ENCODE measurements around the gene ERG. TPM values are rescaled to one million over a fixed set of nuclear protein-coding genes. Genes with fewer than 3 reads are reported as not detected.

The ERG gene
- total and polyA plus RNA-seq, 12 donors, result 9.5 to 30.5 (median 16.0) TPM

DNA sequence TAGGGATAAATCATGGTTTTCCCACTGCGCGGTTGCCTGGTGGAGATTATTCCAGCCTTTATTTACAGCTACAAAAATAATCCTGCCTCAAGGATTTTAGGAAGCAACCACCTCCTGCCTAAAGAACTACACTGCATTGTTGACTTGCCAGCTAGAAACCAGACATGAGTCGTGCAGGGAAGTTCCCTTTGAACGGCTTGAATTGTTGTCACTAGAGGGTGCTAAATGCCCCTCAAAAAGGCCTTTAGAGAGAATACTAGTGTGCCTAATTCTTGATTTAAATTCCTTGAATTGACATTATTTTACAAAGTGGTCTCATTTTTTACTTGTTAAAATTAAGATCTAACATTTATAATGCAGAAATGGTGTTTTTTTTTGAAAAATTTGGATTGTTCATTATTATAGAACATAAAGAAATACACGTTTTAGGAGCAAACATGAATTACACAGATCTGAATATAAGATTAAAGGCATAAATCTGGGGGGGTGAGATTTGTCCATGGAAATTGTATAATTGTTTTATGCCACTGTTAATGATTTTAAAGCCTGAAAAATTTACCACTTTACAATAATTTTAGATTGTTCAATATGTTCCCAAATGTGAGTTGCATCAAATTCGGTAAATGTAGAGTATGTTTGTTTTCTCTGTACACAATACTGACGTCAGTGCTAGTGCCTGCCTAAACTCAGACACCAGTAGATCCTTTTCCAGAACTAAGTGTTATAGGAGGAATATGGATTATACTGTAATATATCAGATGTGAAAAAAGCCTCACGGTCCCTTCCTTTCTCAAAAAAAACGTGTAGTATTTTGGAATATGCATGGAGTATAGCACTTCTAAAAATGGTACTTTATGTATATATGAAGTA, 7.6 kb upstream of the ERG start:
- DNase-seq (peak in 1 of 2 donors; percentile 64), ATAC-seq (peak; percentile 77 to 94 (median 88))
- Histone ChIP-seq H3K4me3 (peak overlapping the region in 2 of 10 donors; percentile 14 to 26), H3K27ac (peak overlapping the region in 3 of 10 donors; percentile 3 to 13 (median 13)), H3K27me3 (no peaks in the 10 kb centered on the region), H3K4me1 (peaks cover 0 to 49% (median 13%) of the 10 kb centered on the region in 9 donors), H3K9me3 (no peaks in the 10 kb centered on the region), H3K36me3 (no peaks in the 10 kb centered on the region)
- TF ChIP-seq, protein P1, sequence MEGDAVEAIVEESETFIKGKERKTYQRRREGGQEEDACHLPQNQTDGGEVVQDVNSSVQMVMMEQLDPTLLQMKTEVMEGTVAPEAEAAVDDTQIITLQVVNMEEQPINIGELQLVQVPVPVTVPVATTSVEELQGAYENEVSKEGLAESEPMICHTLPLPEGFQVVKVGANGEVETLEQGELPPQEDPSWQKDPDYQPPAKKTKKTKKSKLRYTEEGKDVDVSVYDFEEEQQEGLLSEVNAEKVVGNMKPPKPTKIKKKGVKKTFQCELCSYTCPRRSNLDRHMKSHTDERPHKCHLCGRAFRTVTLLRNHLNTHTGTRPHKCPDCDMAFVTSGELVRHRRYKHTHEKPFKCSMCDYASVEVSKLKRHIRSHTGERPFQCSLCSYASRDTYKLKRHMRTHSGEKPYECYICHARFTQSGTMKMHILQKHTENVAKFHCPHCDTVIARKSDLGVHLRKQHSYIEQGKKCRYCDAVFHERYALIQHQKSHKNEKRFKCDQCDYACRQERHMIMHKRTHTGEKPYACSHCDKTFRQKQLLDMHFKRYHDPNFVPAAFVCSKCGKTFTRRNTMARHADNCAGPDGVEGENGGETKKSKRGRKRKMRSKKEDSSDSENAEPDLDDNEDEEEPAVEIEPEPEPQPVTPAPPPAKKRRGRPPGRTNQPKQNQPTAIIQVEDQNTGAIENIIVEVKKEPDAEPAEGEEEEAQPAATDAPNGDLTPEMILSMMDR (IDR thresholded peaks at IDR 0.05), result peak; percentile 50 to 90 (median 74)
- intact Hi-C loops (cut with DNase I), result loop anchor here in 9 of 10 donors (1.0 to 10.0 kb wide), 13 partner anchors 121 to 632 kb away; partner anchors contain the start of gene ETS2 (in 1 of the 9)
- WGBS, 2 donors, result 40 to 48% methylated on average over 9 of the region's 9 CpGs

GRCh38 chr21:38504066-38504465, 5.8 kb upstream of the ERG start:
- peaks cover 0 to 65% (median 23%) of the 10 kb centered on the region in 9 donors for H3K4me1 ChIP-seq
- peak overlapping the region in 5 of 10 donors; percentile 5 to 31 (median 26) for H3K4me3 ChIP-seq
- WGBS, 2 donors, result 57 to 70% methylated on average over 2 of the region's 2 CpGs
- no peaks in the 10 kb centered on the region for H3K9me3 ChIP-seq
- ATAC-seq, result no peak
- peak overlapping the region in 8 of 10 donors; percentile 41 to 81 (median 60) for H3K27ac ChIP-seq
- TF ChIP-seq, protein P1 (IDR thresholded peaks at IDR 0.05), result no peak
- DNase-seq, result no peak
- intact Hi-C loops (cut with DNase I), result loop anchor here in 7 of 10 donors (5.0 to 10.0 kb wide), 9 partner anchors 119 to 633 kb away; partner anchors contain the start of gene ETS2 (in 2 of the 7)
- H3K27me3 ChIP-seq, result no peaks in the 10 kb centered on the region
- no peaks in the 10 kb centered on the region for H3K36me3 ChIP-seq

- no peaks in the 10 kb centered on the region for H3K27me3 ChIP-seq
- H3K36me3 ChIP-seq, result no peaks in the 10 kb centered on the region
- H3K9me3 ChIP-seq, result no peaks in the 10 kb centered on the region
- peak overlapping the region in 8 of 10 donors; percentile 41 to 81 (median 60) for H3K27ac ChIP-seq
- intact Hi-C loops (cut with DNase I), result loop anchor here in 7 of 10 donors (5.0 to 10.0 kb wide), 9 partner anchors 119 to 634 kb away; partner anchors contain the start of gene ETS2 (in 2 of the 7)
- TF ChIP-seq, protein P1 (IDR thresholded peaks at IDR 0.05), result no peak
- DNase-seq (peak in 1 of 2 donors; percentile 31), ATAC-seq (peak in 5 of 8 donors; percentile 32 to 43 (median 39))
- 50 to 57% methylated on average over 10 of the region's 10 CpGs for WGBS, 2 donors
- peak overlapping the region in 6 of 10 donors; percentile 11 to 31 (median 20) for H3K4me3 ChIP-seq
- H3K4me1 ChIP-seq, result peaks cover 0 to 70% (median 28%) of the 10 kb centered on the region in 9 donors
Observed at GRCh38 chr21:38503583-38503982, 5.3 kb upstream of the ERG start.

- 55 to 71% methylated on average over 6 of the region's 6 CpGs for WGBS, 2 donors
- no peaks in the 10 kb centered on the region for H3K27me3 ChIP-seq
- peak overlapping the region; percentile 38 to 95 (median 76) for H3K27ac ChIP-seq
- no peak for DNase-seq
- H3K4me3 ChIP-seq, result peak overlapping the region in 1 of 10 donors; percentile 2
- no peaks in the 10 kb centered on the region for H3K9me3 ChIP-seq
- peaks cover 0 to 47% (median 10%) of the 10 kb centered on the region in 9 donors for H3K4me1 ChIP-seq
- intact Hi-C loops (cut with DNase I), result loop anchor here in 7 of 10 donors (5.0 to 10.0 kb wide), 9 partner anchors 115 to 637 kb away; partner anchors contain the start of gene ETS2 (in 2 of the 7)
- H3K36me3 ChIP-seq, result no peaks in the 10 kb centered on the region
- TF ChIP-seq, protein P1 (IDR thresholded peaks at IDR 0.05), result no peak
- ATAC-seq, result no peak
Observed at GRCh38 chr21:38500073-38500472, 1.8 kb upstream of the ERG start.

Data from heart right ventricle (tissue), 16 donors.